Cerebellar cortex (tissue), 1 donor: ENCODE data around the gene DPH3.

Experiments used
- DNase-seq: peaks from one replicate; pipeline ENCODE4 v3.0.0-alpha.2; 2015; ENCODE audit warnings: low spot score

Gene DPH3

GRCh38 chr3:16233806-16234205, 30.9 kb downstream of the DPH3 start:
- no peak for DNase-seq

DNA sequence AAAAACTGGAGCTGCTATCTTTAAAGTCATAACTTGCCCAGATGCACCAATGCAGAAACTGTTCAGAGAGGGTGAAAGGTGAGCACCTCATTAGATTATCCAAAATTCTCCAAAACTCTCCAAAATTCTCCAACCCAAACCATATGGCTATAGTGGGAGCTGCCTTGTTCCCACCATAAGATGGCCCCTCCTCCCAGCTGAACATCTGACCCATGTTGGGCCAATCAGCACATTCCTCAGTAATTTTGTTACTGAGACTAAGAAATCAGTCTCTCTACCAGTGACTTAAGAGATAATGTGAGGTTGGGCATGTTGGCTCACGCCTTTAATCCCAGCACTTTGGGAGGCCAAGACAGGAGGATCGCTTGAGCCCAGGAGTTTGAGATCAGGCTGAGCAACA, 32.8 kb downstream of the DPH3 start:
- no peak for DNase-seq

DNA sequence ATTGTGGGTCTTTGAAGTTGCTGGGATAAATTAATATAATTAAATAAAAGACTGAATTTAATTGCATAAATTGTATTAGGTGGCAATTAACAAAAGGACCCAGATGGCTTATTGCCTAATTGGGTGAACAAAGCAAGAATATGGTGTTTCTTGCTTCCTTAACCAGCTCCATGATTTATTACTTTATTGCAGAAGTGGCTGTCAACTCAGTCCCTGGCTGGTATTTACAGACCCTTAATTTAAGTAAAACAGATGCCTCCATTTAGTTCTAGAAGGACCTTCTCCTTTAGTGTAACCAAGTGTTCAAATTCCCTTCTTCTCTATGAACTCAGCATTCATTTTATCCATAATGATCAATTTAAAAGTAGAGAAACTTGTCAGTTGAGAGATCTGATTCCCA, 35.1 kb downstream of the DPH3 start:
- DNase-seq = no peak

GRCh38 chr3:16227566-16227965, 37.2 kb downstream of the DPH3 start:
- DNase-seq = no peak

- no peak for DNase-seq
Observed at GRCh38 chr3:16224325-16224724, 40.4 kb downstream of the DPH3 start.

- DNase-seq = no peak
Observed at GRCh38 chr3:16222547-16222946, 42.2 kb downstream of the DPH3 start.

DNA sequence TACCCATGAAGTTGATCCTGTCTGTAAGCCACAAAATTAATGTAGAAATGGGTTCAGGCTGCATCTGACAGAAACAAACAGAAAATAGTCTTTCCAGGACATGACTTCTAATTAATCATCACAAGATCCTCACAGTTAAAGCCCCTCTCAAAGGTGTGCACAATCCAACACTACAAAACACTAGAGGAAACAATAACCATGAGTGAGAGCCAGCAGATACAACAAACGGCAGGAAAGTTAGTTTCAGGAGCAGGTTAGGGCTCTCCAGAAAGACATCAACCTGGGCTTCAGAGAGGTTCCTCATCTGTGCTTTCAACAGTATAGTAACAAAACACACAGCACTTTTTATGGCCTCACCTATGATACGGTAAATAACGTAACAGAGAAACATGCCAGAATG, 42.8 kb downstream of the DPH3 start:
- DNase-seq = no peak

DNA sequence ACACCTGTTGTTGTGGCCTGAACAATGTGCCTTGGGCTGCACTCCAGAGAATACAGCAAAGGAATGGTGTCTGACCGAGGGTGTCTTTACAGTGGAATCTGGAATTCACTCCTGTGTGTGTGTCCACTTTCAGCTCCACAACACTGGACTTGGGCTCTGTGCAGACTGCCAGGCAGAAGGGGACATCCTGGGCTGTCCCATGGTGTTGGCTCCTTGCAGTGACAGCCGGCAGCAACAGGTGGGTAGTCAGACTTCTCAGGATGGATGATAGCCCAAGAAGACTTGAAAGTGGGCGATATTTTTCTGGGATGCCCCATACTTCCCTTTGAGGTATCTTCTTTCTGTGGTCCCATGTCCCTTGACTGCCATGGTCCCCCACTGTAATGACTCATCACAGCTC, 45.0 kb downstream of the DPH3 start:
- DNase-seq = no peak

GRCh38 chr3:16216373-16216935, 48.3 kb downstream of the DPH3 start:
- DNase-seq = no peak

GRCh38 chr3:16214366-16214765, 50.4 kb downstream of the DPH3 start:
- no peak for DNase-seq

DNA sequence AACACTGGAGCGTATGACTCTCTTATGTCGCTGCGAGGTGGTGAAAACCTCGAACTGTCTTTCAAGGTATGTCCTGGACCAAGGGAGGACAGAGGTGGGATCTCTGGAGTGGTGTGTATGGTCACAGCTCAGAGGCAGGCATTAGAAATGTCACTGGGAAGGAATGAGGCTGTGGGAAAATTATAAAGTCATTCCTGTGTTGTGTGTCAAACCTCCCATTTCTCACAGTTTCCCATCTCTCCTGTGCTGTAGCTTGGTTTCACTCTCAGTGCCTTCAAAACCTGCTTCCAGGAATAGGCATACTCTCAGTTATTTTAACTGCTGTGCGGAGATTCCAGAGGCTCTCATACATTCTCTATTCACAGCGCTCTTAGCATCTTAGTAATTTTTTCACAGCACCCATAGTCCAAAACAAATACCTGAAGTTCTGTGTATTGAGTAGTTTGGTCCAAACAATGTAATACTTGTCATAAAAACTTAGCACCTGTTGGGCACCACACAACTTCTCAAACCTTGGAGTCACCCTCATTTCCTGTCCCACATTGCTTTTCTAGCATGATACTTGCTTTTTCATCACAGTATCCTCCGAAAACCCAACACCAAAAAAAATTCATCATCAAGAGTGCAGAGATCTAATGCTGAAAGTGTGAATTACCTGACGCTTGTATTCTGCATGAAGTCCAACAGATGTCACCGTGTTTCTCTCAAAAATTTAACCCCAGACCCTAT, 53.4 kb downstream of the DPH3 start:
- no peak for DNase-seq
